ENCODE data around the gene PTBP1.

DNA sequence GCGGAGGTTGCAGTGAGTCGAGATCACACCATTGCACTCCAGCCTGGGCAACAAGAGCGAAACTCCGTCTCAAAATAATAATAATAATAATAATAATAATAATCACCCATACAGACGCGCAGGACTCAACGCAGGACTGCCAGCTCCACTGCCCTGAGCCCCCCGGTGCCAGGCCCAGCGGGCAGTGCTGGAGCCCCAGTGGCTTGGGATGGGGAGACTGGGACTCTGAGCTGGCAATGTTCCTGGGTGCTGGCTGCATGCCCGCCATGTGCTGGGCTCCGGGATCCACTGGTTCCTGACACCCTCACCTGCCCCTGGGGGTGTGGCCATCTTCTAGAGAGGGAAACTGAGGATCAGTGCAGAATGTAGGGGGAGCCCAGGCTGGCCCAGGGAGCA is 30.1 kb downstream of the PTBP1 start:
- TF ChIP-seq, protein P1, sequence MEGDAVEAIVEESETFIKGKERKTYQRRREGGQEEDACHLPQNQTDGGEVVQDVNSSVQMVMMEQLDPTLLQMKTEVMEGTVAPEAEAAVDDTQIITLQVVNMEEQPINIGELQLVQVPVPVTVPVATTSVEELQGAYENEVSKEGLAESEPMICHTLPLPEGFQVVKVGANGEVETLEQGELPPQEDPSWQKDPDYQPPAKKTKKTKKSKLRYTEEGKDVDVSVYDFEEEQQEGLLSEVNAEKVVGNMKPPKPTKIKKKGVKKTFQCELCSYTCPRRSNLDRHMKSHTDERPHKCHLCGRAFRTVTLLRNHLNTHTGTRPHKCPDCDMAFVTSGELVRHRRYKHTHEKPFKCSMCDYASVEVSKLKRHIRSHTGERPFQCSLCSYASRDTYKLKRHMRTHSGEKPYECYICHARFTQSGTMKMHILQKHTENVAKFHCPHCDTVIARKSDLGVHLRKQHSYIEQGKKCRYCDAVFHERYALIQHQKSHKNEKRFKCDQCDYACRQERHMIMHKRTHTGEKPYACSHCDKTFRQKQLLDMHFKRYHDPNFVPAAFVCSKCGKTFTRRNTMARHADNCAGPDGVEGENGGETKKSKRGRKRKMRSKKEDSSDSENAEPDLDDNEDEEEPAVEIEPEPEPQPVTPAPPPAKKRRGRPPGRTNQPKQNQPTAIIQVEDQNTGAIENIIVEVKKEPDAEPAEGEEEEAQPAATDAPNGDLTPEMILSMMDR (IDR thresholded peaks at IDR 0.05): no peak
- TF ChIP-seq, protein P2, sequence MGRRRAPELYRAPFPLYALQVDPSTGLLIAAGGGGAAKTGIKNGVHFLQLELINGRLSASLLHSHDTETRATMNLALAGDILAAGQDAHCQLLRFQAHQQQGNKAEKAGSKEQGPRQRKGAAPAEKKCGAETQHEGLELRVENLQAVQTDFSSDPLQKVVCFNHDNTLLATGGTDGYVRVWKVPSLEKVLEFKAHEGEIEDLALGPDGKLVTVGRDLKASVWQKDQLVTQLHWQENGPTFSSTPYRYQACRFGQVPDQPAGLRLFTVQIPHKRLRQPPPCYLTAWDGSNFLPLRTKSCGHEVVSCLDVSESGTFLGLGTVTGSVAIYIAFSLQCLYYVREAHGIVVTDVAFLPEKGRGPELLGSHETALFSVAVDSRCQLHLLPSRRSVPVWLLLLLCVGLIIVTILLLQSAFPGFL (CRISPR knock-in tag; IDR thresholded peaks at IDR 0.05; ENCODE audit: borderline replicate concordance): no peak
- TF ChIP-seq, protein P3, sequence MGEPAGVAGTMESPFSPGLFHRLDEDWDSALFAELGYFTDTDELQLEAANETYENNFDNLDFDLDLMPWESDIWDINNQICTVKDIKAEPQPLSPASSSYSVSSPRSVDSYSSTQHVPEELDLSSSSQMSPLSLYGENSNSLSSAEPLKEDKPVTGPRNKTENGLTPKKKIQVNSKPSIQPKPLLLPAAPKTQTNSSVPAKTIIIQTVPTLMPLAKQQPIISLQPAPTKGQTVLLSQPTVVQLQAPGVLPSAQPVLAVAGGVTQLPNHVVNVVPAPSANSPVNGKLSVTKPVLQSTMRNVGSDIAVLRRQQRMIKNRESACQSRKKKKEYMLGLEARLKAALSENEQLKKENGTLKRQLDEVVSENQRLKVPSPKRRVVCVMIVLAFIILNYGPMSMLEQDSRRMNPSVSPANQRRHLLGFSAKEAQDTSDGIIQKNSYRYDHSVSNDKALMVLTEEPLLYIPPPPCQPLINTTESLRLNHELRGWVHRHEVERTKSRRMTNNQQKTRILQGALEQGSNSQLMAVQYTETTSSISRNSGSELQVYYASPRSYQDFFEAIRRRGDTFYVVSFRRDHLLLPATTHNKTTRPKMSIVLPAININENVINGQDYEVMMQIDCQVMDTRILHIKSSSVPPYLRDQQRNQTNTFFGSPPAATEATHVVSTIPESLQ (CRISPR knock-in tag; IDR thresholded peaks at IDR 0.05): no peak
- no peak for TF ChIP-seq ATF1 (CRISPR knock-in tag; IDR thresholded peaks at IDR 0.05)
- TF ChIP-seq, protein P4, sequence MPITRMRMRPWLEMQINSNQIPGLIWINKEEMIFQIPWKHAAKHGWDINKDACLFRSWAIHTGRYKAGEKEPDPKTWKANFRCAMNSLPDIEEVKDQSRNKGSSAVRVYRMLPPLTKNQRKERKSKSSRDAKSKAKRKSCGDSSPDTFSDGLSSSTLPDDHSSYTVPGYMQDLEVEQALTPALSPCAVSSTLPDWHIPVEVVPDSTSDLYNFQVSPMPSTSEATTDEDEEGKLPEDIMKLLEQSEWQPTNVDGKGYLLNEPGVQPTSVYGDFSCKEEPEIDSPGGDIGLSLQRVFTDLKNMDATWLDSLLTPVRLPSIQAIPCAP (CRISPR knock-in tag; IDR thresholded peaks at IDR 0.05): no peak
